GM23248 (cell line): ENCODE measurements around the gene HCN3. TPM values are rescaled to one million over a fixed set of nuclear protein-coding genes. Genes with fewer than 3 reads are reported as not detected.

ENCODE experiments used
- DNase-seq: peaks from one replicate; pipeline ENCODE4 v3.0.0-alpha.2; 2015
- H2AFZ ChIP-seq: fragments of 200-600 bp; sonication (generic); 2 replicates; pipeline ENCODE4 v1.6.1; 2016; ENCODE audit warnings: antibody characterized with exemption
- H3F3A ChIP-seq: fragments of 200-600 bp; sonication (generic); 2 replicates; pipeline ENCODE4 v1.6.1; 2016; ENCODE audit warnings: mild to moderate bottlenecking, antibody characterized with exemption, mixed run types; ENCODE audit not compliant: insufficient read depth
- H3K27ac ChIP-seq: fragments of 200-600 bp; sonication (generic); 2 replicates; pipeline ENCODE4 v1.5.1; 2016; ENCODE audit warnings: mild to moderate bottlenecking
- H3K27me3 ChIP-seq: fragments of 200-600 bp; sonication (generic); replicated peaks from 2 replicates; pipeline ENCODE4 v1.6.1; 2016; ENCODE audit warnings: mild to moderate bottlenecking; ENCODE audit not compliant: insufficient read depth
- H3K36me3 ChIP-seq: fragments of 200-600 bp; sonication (generic); 2 replicates; pipeline ENCODE4 v1.6.1; 2016; ENCODE audit warnings: low read depth, mild to moderate bottlenecking
- H3K4me1 ChIP-seq: fragments of 200-600 bp; sonication (generic); 2 replicates; pipeline ENCODE4 v1.6.1; 2016; ENCODE audit warnings: mild to moderate bottlenecking; ENCODE audit not compliant: insufficient read depth
- H3K4me2 ChIP-seq: fragments of 200-600 bp; sonication (generic); one replicate; pipeline ENCODE4 v1.6.1; 2016; ENCODE audit warnings: mild to moderate bottlenecking; ENCODE audit not compliant: unreplicated experiment
- H3K4me3 ChIP-seq: fragments of 200-600 bp; sonication (generic); 2 replicates; pipeline ENCODE4 v1.5.1; 2016; ENCODE audit warnings: mild to moderate bottlenecking
- H3K79me2 ChIP-seq: fragments of 200-600 bp; sonication (generic); 2 replicates; pipeline ENCODE4 v1.6.1; 2016; ENCODE audit warnings: mild to moderate bottlenecking; ENCODE audit not compliant: insufficient read depth
- H3K9ac ChIP-seq: fragments of 200-600 bp; sonication (generic); 2 replicates; pipeline ENCODE4 v1.6.1; 2016; ENCODE audit warnings: mild to moderate bottlenecking
- H3K9me2 ChIP-seq: fragments of 200-600 bp; sonication (generic); 2 replicates; pipeline ENCODE4 v1.6.1; 2016; ENCODE audit warnings: mixed run types, mild to moderate bottlenecking, moderate library complexity; ENCODE audit not compliant: insufficient read depth
- H3K9me3 ChIP-seq: fragments of 200-600 bp; sonication (generic); one replicate; pipeline ENCODE4 v1.6.1; 2017; ENCODE audit warnings: low read depth
- H4K20me1 ChIP-seq: fragments of 200-600 bp; sonication (generic); 2 replicates; pipeline ENCODE4 v1.6.0; 2016; ENCODE audit not compliant: insufficient read depth
- EZH2 ChIP-seq: fragments of 200-600 bp; sonication (generic); IDR thresholded peaks from 2 replicates; pipeline ENCODE4 v1.6.1; 2018; ENCODE audit warnings: antibody characterized with exemption, mild to moderate bottlenecking; ENCODE audit not compliant: insufficient read depth, poor library complexity, severe bottlenecking
- EZH2phosphoT487 ChIP-seq: fragments of 200-600 bp; sonication (generic); IDR thresholded peaks from 2 replicates; pipeline ENCODE4 v1.6.1; 2018; ENCODE audit warnings: antibody characterized with exemption, moderate library complexity, mild to moderate bottlenecking, low read depth; ENCODE audit not compliant: insufficient read depth
- WGBS, 2 experiments: methylation state at CpG; one replicate each; pipeline ENCODE4 v1.1.6; 2015 to 2017; ENCODE audit warnings: low lambda C conversion rate in 2 of 2, low coverage in 1 of 2; ENCODE audit errors: missing lambda C conversion rate in 2 of 2; 5-methylcytosine and 5-hydroxymethylcytosine counted together
- in situ Hi-C: fragments of 300-500 bp; cut with MboI; formaldehyde crosslinking; loops from 2 replicates; pipeline ENCODE4 v1.15.0; 2020
- polyA plus RNA-seq: library from polyadenylated mRNA; unstranded; fragments of >200 nt; fragmentation: Nextera tagmentation; extraction: Ambion mirVana; gene quantifications from 2 replicates; pipeline ENCODE4 v1.2.1, GENCODE V29; 2016
- total RNA-seq: library from RNA; depleted of rRNA; stranded (reverse); fragments of >200 nt; shearing (Covaris generic); gene quantifications from 2 replicates; pipeline ENCODE4 v1.2.3, GENCODE V29; 2014

Gene HCN3
- total and polyA plus RNA-seq, 2 experiments from 2014 or later, result 1.4 to 1.6 TPM

DNA sequence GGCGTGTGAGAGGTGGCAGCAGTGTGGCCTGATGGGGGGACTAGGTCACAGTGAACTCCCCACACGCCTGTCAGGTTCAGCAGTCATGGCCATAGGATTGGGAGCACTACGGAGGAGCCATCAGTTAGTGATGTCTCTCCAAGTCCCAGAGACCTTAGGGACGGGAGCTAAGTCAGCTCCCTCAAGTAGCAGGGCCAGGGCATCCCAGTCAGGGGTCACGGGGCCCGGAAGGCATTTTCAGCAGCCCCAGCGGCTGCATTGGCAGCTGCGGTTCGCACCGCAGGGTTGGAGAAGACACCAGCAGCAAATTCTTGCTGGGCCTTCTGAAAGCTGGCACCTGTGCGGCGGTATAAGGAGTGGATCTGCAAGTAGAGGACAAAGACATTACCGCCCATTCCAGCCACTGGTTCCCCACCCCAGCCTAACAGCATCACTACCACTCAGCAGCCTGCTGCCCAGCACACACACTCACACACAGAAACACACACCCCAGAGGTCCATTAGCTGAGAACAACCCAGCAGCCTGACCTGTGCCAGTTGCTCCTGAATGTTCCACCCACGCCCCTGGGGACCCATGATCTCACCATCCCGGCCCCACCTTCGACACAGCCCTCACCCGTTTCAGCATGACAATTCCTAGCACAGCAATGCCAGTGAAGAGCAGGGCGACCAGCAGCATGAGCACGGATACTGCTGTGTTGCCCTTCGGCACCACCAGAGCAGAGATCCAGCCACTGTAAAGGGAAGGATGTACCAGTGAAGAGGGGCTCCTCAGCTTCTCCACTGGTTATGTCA lies 21.0 kb upstream of the HCN3 start:
- Histone ChIP-seq H3K9me2 (no peaks in the 10 kb centered on the region), H3K9ac (peak overlapping the region; percentile 84), H3F3A (peaks cover 22% of the 10 kb centered on the region), H3K27me3 (no peaks in the 10 kb centered on the region), H3K9me3 (no peaks in the 10 kb centered on the region), H3K79me2 (peaks cover 44% of the 10 kb centered on the region), H3K4me1 (peaks cover 13% of the 10 kb centered on the region), H3K4me3 (peak overlapping the region; percentile 77), H3K4me2 (peak overlapping the region; percentile 84), H4K20me1 (no peaks in the 10 kb centered on the region), H3K27ac (peak overlapping the region; percentile 84), H3K36me3 (no peaks in the 10 kb centered on the region), H2AFZ (peak overlapping the region; percentile 83)
- peak; percentile 32 for DNase-seq
- TF ChIP-seq EZH2 (no peak), EZH2phosphoT487 (no peak)
- in situ Hi-C loops, result no loop called here
- WGBS, 2 experiments, result 77 to 83% methylated on average over 20 of the region's 20 CpGs

DNA sequence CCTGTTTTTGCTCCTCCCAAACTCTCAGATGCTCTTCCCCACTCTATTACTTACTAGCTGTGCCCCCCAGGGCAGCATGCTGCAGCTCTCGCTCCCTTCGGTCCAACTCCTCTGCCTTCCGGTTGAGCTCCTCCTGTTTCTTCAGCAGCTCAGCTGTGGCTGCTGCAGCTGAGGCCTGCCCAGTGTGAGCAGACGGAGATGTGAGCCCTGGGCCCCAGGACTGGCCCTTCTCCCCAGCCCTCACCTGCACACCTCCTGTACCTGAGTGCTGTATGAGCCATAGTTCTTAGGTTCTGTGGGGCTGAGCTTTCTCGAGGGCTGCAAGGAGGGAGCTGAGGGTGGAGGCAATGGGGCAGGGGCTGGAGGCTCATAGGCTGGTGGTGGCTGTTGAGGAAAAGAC lies 17.0 kb upstream of the HCN3 start:
- no peak for TF ChIP-seq EZH2
- no peak for TF ChIP-seq EZH2phosphoT487
- Histone ChIP-seq H3K27ac (no peak overlapping the region), H3K9ac (peak overlapping the region; percentile 89; the same call in 1 of the 2 replicates), H3K4me1 (peaks cover 8% of the 10 kb centered on the region), H3K4me3 (no peak overlapping the region), H3K27me3 (no peaks in the 10 kb centered on the region), H3K79me2 (peaks cover 28% of the 10 kb centered on the region), H4K20me1 (no peaks in the 10 kb centered on the region), H3F3A (peaks cover 59% of the 10 kb centered on the region), H3K9me2 (no peaks in the 10 kb centered on the region), H3K9me3 (no peaks in the 10 kb centered on the region), H3K4me2 (no peak overlapping the region), H2AFZ (no peak overlapping the region), H3K36me3 (peaks cover 22% of the 10 kb centered on the region)
- in situ Hi-C loops, result no loop called here
- WGBS, 2 experiments, result 87 to 90% methylated on average over 5 of the region's 5 CpGs
- no peak for DNase-seq

DNA sequence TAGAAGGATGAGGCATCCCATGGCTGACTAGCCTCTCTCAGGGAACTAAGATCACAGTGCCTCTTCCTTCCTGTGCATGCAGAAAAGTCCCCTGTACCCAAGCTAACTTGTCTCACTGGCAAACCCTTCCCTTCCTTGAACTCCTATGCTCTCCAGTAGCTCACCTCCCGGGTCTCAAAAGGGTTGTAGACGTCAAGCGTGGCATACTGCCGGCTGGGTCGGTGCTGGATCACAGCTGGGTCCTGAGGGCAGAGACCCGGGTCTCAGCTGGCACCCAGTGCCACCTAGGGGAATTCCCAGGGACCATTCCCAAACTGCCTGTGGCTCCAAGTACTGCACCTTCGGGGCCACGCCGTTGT lies 15.8 kb upstream of the HCN3 start:
- in situ Hi-C loops, result no loop called here
- H3F3A ChIP-seq, result peaks cover 61% of the 10 kb centered on the region
- peak overlapping the region; percentile 95 for H3K4me2 ChIP-seq
- H3K9ac ChIP-seq, result peak overlapping the region; percentile 89
- peak; percentile 50 for DNase-seq
- H3K4me3 ChIP-seq, result peak overlapping the region; percentile 98
- 0 to 4% methylated on average over 9 of the region's 9 CpGs for WGBS, 2 experiments
- H3K27ac ChIP-seq, result peak overlapping the region; percentile 76
- no peaks in the 10 kb centered on the region for H3K9me2 ChIP-seq
- peak overlapping the region; percentile 67 for H2AFZ ChIP-seq
- TF ChIP-seq EZH2phosphoT487 (no peak), EZH2 (no peak)
- H4K20me1 ChIP-seq, result no peaks in the 10 kb centered on the region
- H3K27me3 ChIP-seq, result no peaks in the 10 kb centered on the region
- no peaks in the 10 kb centered on the region for H3K9me3 ChIP-seq
- peaks cover 8% of the 10 kb centered on the region for H3K4me1 ChIP-seq
- peaks cover 28% of the 10 kb centered on the region for H3K79me2 ChIP-seq
- peaks cover 33% of the 10 kb centered on the region for H3K36me3 ChIP-seq

DNA sequence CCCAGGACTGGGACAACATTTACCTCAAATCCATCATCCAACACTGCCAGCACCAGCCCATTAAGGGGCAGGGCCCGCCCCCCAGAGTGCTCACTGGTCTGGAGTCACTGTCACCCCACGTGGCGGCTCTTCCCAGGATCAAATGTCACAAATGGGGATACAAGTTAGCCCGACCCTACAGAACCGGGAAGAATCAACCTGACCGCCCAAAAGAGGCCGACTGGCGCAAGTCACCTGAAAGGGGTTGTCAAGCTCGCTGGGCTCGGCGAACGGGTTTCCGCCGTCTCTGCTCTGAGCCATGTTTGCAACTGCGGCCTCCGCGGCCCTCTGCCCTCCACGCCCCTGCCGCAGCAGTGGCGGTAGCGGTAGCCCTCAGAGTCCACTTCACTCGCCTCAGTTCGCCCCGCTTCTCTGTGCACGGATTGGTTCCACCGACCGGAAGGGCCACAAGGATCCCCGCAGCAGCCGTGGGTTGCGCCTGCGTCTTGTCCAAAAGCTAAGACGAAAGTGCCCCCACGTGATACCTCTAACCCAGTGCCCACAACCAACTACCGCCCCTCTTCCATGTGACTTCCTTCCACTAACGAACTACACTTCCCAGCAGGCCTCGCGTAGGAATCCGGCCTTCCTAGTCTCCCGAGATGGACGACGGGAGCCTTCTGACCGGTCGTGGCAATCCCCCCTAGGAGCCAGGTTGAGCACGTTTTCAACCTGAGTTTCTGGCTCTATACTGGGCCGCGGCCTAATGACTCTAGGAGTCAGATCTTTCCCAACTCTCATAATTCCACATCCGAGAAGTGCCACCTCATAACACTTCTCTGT lies 15.2 kb upstream of the HCN3 start, which contains the start of gene SCAMP3:
TSS of gene SCAMP3 (minus strand) at position 509 of the 822 bp plus-strand sequence. CDS start at position 300, 209 bp downstream.
- Histone ChIP-seq H3K9ac (peak within 1 kb of the TSS; percentile 89), H3K36me3 (peaks cover 39% of the 10 kb centered on the region), H2AFZ (peak within 1 kb of the TSS; percentile 85), H3K27me3 (no peaks in the 10 kb centered on the region), H3K27ac (peak within 1 kb of the TSS; percentile 76), H3K79me2 (peaks cover 28% of the 10 kb centered on the region), H3F3A (peaks cover 61% of the 10 kb centered on the region), H3K4me2 (peak within 1 kb of the TSS; percentile 95), H3K9me2 (no peaks in the 10 kb centered on the region), H4K20me1 (no peaks in the 10 kb centered on the region), H3K4me1 (peaks cover 8% of the 10 kb centered on the region), H3K4me3 (peak within 1 kb of the TSS; percentile 98), H3K9me3 (no peaks in the 10 kb centered on the region)
- in situ Hi-C loops, result no loop called here
- peak; percentile 99 for DNase-seq
- TF ChIP-seq EZH2phosphoT487 (no peak), EZH2 (no peak)
- WGBS, 2 experiments, result 1% methylated on average over 44 to 47 of the region's 47 CpGs
